BLaER1 treated with 17β-estradiol and CSF1 and Interleukin-3, amounts not matched to agents 10 nM and 100 nM (cell line): ENCODE results near the gene CFAP57.
A peak's percentile ranks its signal among the peaks of the same experiment; 100 is the strongest.

Experiments used
- H3K27ac ChIP-seq, 11 experiments: shearing (Covaris generic); formaldehyde crosslinking; 2 replicates each; pipeline ENCODE4 v1.8.1; 2022
- H3K27me3 ChIP-seq, 11 experiments: shearing (Covaris generic); formaldehyde crosslinking; 2 replicates each; pipeline ENCODE4 v1.8.1; 2022
- H3K36me3 ChIP-seq, 11 experiments: shearing (Covaris generic); formaldehyde crosslinking; 2 replicates each; pipeline ENCODE4 v1.8.1; 2022
- H3K4me1 ChIP-seq, 10 experiments: shearing (Covaris generic); formaldehyde crosslinking; 2 replicates each; pipeline ENCODE4 v1.8.1; 2022
- H3K4me2 ChIP-seq, 11 experiments: shearing (Covaris generic); formaldehyde crosslinking; 2 replicates each; pipeline ENCODE4 v1.8.1; 2022
- H3K4me3 ChIP-seq, 10 experiments: shearing (Covaris generic); formaldehyde crosslinking; 2 replicates each; pipeline ENCODE4 v1.8.1; 2022
- H3K9ac ChIP-seq, 11 experiments: shearing (Covaris generic); formaldehyde crosslinking; 2 replicates each; pipeline ENCODE4 v1.8.1; 2022
- H3K9me3 ChIP-seq, 11 experiments: shearing (Covaris generic); formaldehyde crosslinking; replicated peaks in 1 of 11; 2 replicates each; pipeline ENCODE4 v1.8.1; 2022
- H4K20me1 ChIP-seq, 11 experiments: shearing (Covaris generic); formaldehyde crosslinking; 2 replicates each; pipeline ENCODE4 v1.8.1; 2022
- Cebpa-rat ChIP-seq, 11 experiments: shearing (Covaris generic); IDR thresholded peaks; 2 replicates each; pipeline ENCODE4 v1.8.1; 2022

The CFAP57 gene

DNA sequence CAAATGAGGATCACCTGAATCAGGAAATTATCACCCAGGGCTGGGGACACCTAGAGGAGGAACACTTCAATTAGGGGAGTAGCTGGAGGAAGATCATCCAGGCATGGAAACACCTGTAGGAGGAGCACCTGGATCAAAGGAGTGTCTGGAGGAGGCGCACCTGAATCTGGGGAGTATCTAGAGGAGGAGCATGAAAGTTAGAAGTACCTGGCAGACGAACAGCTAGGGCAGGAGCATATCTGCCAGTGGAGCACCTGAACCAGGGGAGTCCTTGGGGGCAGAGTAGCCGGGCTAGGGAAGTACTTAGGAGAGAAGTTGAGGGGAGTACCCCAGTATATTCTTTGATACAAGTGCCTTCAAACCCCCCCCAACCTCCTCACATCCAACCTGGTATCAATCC lies 111.9 kb downstream of the CFAP57 start:
- no peak for TF ChIP-seq Cebpa-rat (IDR thresholded peaks at IDR 0.05)
- Histone ChIP-seq H3K9ac (no peak overlapping the region), H3K4me1 (peaks cover 0 to 11% (median 6%) of the 10 kb centered on the region in 10 experiments; a peak in 10 of 20 replicates), H3K27me3 (no peaks in the 10 kb centered on the region), H3K9me3 (no peaks in the 10 kb centered on the region), H3K36me3 (no peaks in the 10 kb centered on the region), H4K20me1 (no peaks in the 10 kb centered on the region), H3K27ac (no peak overlapping the region), H3K4me2 (no peak overlapping the region), H3K4me3 (no peak overlapping the region)

- H3K4me1 ChIP-seq, result peaks cover 0 to 11% (median 6%) of the 10 kb centered on the region in 10 experiments; a peak in 10 of 20 replicates
- no peaks in the 10 kb centered on the region for H4K20me1 ChIP-seq
- H3K9ac ChIP-seq, result no peak overlapping the region
- no peak overlapping the region for H3K27ac ChIP-seq
- peak overlapping the region in 3 of 11 experiments; percentile 8 to 15 (median 10); a peak in 1 of 22 replicates for H3K4me2 ChIP-seq
- no peaks in the 10 kb centered on the region for H3K27me3 ChIP-seq
- TF ChIP-seq Cebpa-rat (IDR thresholded peaks at IDR 0.05), result no peak
- no peak overlapping the region for H3K4me3 ChIP-seq
- no peaks in the 10 kb centered on the region for H3K36me3 ChIP-seq
- H3K9me3 ChIP-seq, result no peaks in the 10 kb centered on the region
Measured at GRCh38 chr1:43284546-43285110, 112.5 kb downstream of the CFAP57 start.

- no peak within 1 kb of the TSS for H3K27ac ChIP-seq
- H3K4me1 ChIP-seq, result peaks cover 0 to 11% (median 6%) of the 10 kb centered on the region in 10 experiments; a peak in 10 of 20 replicates
- no peaks in the 10 kb centered on the region for H4K20me1 ChIP-seq
- H3K4me2 ChIP-seq, result peak within 1 kb of the TSS in 6 of 11 experiments; percentile 8 to 29 (median 14); a peak in 4 of 22 replicates
- H3K9me3 ChIP-seq, result no peaks in the 10 kb centered on the region
- no peak within 1 kb of the TSS for H3K9ac ChIP-seq
- H3K4me3 ChIP-seq, result no peak within 1 kb of the TSS
- TF ChIP-seq Cebpa-rat (IDR thresholded peaks at IDR 0.05), result no peak
- H3K27me3 ChIP-seq, result no peaks in the 10 kb centered on the region
- no peaks in the 10 kb centered on the region for H3K36me3 ChIP-seq
Measured at GRCh38 chr1:43285269-43285990, 113.3 kb downstream of the CFAP57 start, which contains the start of gene C1orf210. TSS of gene C1orf210 (minus strand) at chr1:43285581. CDS start at chr1:43283270, 2,311 bp downstream.

DNA sequence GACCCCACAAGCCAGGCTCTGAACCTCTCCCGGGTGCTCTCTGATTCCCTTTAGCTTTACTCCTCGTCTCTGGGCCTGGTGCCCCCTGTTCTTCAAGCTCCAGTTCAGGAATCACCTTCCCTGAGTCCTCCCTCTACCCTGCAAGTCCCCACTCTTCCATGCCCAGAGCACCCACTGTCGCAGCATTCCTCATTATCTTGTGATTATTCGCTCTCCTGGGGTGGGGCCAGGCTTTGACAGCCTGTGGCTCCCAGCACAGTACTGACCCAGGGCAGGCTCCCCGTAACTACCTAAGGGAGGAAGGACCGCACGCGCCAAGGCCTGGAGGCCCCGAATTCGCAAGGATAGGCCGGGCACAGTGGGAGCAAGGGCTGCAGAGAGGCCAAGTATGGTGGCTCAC lies 114.0 kb downstream of the CFAP57 start:
- H3K4me3 ChIP-seq, result no peak overlapping the region
- no peak for TF ChIP-seq Cebpa-rat (IDR thresholded peaks at IDR 0.05)

GRCh38 chr1:43286533-43286932 lies 114.4 kb downstream of the CFAP57 start:
- Histone ChIP-seq H3K4me1 (peaks cover 0 to 11% (median 6%) of the 10 kb centered on the region in 10 experiments; a peak in 10 of 20 replicates), H3K9ac (no peak overlapping the region), H3K4me2 (0 out of 22 replicates have a peak overlapping the region, but pooled peaks of 2 of the 11 experiments have one; percentile 7 to 12), H3K27ac (no peak overlapping the region), H4K20me1 (no peaks in the 10 kb centered on the region), H3K27me3 (no peaks in the 10 kb centered on the region), H3K36me3 (no peaks in the 10 kb centered on the region), H3K9me3 (no peaks in the 10 kb centered on the region), H3K4me3 (no peak overlapping the region)
- peak in 2 of 11 experiments; percentile 5 to 55; a peak in 2 of 22 replicates for TF ChIP-seq Cebpa-rat (IDR thresholded peaks at IDR 0.05)

More for the DNA sequence above, 114.0 kb downstream of the CFAP57 start:
- no peaks in the 10 kb centered on the region for H3K27me3 ChIP-seq
- 0 out of 22 replicates have a peak overlapping the region, but pooled peaks of 1 of the 11 experiments have one; percentile 12 for H3K4me2 ChIP-seq
- no peaks in the 10 kb centered on the region for H3K9me3 ChIP-seq
- peaks cover 0 to 11% (median 6%) of the 10 kb centered on the region in 10 experiments; a peak in 10 of 20 replicates for H3K4me1 ChIP-seq
- no peak overlapping the region for H3K9ac ChIP-seq
- H3K36me3 ChIP-seq, result no peaks in the 10 kb centered on the region
- no peak overlapping the region for H3K27ac ChIP-seq
- no peaks in the 10 kb centered on the region for H4K20me1 ChIP-seq

DNA sequence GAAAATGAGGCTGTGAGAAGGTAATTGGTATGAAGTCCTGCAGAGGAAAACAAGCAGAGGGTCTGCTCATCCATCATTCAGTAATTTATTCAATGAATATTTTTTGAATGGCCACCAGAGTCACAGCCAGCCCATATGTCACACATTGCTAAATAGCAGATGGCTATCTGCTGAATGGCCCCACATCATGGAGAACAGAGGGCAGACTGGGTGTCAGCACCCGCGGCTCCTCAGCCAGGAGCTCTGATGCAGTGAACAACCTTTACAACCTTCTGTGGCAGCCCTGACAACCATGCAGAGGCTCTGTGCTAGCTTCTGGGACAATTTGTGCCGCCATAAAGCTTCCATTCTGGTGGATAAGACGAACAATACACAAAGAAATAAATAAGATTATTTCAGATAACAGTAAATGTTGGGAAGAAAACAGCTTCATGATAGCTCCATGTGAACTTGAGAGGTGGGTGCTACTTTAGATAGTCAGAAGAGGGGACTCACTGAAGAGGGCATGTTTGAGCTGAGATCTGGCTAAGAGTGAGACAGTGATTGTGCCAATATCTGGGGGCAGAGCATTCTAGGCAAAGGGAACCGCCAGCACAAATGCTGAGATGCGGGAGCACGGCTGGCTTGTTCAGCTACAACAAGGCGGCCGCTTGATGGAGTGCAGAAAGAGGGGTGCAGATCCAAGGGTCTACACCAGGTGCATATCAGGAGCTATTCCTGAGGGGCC lies 116.1 kb downstream of the CFAP57 start:
- H3K27ac ChIP-seq, result no peak overlapping the region
- no peak overlapping the region for H3K9ac ChIP-seq
- H3K4me2 ChIP-seq, result no peak overlapping the region
- H3K27me3 ChIP-seq, result no peaks in the 10 kb centered on the region
- H4K20me1 ChIP-seq, result no peaks in the 10 kb centered on the region
- H3K4me3 ChIP-seq, result no peak overlapping the region
- no peak for TF ChIP-seq Cebpa-rat (IDR thresholded peaks at IDR 0.05)
- H3K36me3 ChIP-seq, result no peaks in the 10 kb centered on the region
- peaks cover 8 to 23% (median 13%) of the 10 kb centered on the region in 10 experiments; a peak in 18 of 20 replicates for H3K4me1 ChIP-seq
- H3K9me3 ChIP-seq, result no peaks in the 10 kb centered on the region

DNA sequence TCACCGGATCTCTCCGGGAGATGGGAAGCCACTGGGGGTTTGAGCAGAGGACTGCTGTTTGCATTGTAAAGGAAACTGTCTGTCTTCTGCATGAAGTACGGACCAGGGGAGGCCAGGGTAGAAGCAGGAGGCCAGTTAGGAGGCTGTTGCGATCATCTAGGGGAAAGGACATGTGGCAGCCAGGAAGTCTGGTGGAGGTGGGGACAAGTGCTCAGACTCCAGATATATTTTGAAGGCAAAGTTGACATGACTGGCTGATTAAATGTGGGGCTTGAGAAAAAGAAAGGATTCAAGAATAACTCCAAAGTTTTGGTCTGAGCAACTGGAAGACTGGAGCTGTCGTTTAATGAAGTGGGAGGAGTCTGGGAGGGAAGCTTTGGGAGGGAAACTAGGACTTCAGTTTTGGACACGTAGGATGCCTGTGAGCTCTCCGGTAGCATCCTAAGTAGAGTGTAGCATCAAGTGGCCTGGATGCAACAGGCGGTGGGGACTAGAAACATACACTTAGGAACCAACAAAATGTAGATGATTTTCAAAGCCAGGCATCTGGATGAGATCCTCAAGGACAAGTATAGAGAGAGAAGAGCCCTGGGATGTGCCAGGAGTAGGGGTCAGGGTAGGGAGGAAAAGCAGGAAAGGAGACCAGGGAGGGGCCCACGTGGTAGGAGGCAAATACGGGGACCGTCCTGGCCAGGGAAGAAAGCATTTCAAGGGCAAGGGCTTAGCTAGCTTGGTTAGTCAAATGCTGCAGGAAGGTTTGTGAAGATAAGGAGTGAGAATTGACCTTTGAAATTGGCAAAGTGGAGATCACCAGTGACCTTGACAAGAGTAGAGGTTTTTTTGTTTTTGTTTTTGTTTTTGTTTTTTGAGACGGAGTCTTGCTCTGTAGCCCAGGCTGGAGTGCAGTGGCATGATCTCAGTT lies 116.9 kb downstream of the CFAP57 start:
- Histone ChIP-seq H3K36me3 (no peaks in the 10 kb centered on the region), H3K9ac (no peak overlapping the region), H3K27ac (no peak overlapping the region), H3K4me2 (no peak overlapping the region), H3K4me1 (peaks cover 8 to 23% (median 17%) of the 10 kb centered on the region in 10 experiments; a peak in 19 of 20 replicates), H3K27me3 (no peaks in the 10 kb centered on the region), H3K9me3 (no peaks in the 10 kb centered on the region), H4K20me1 (no peaks in the 10 kb centered on the region), H3K4me3 (no peak overlapping the region)
- no peak for TF ChIP-seq Cebpa-rat (IDR thresholded peaks at IDR 0.05)

- Histone ChIP-seq H3K4me3 (no peak overlapping the region), H3K4me1 (peaks cover 8 to 41% (median 22%) of the 10 kb centered on the region in 10 experiments; a peak in 19 of 20 replicates), H3K4me2 (peak overlapping the region in 5 of 11 experiments; percentile 4 to 32 (median 13); a peak in 4 of 22 replicates), H3K27ac (no peak overlapping the region), H3K27me3 (no peaks in the 10 kb centered on the region), H4K20me1 (no peaks in the 10 kb centered on the region), H3K36me3 (no peaks in the 10 kb centered on the region), H3K9ac (no peak overlapping the region), H3K9me3 (no peaks in the 10 kb centered on the region)
- no peak for TF ChIP-seq Cebpa-rat (IDR thresholded peaks at IDR 0.05)
Measured at GRCh38 chr1:43292216-43292615, 120.1 kb downstream of the CFAP57 start.
